ENCODE results near the gene LCAT.

Gene LCAT

GRCh38 chr16:67945392-67945933 is 1.5 kb upstream of the LCAT start:
- Histone ChIP-seq H3K36me3 (peaks cover 7% of the 10 kb centered on the region), H3K27ac (no peak overlapping the region), H3K27me3 (ENCODE audit: insufficient read depth, low read depth, severe bottlenecking) (no peaks in the 10 kb centered on the region), H3K9me3 (ENCODE audit: severe bottlenecking) (no peaks in the 10 kb centered on the region), H3K4me3 (ENCODE audit: low read depth, low read length) (no peak overlapping the region)
- no peak for DNase-seq
- no peak for TF ChIP-seq CTCF (IDR thresholded peaks at IDR 0.05; ENCODE audit: low read depth, low read length)

GRCh38 chr16:67944690-67945391 is 921 bp upstream of the LCAT start:
- no peak for DNase-seq
- no peaks in the 10 kb centered on the region for H3K27me3 ChIP-seq (ENCODE audit: insufficient read depth, low read depth, severe bottlenecking)
- H3K9me3 ChIP-seq (ENCODE audit: severe bottlenecking), result no peaks in the 10 kb centered on the region
- H3K27ac ChIP-seq, result no peak overlapping the region
- peaks cover 7% of the 10 kb centered on the region for H3K36me3 ChIP-seq
- no peak overlapping the region for H3K4me3 ChIP-seq (ENCODE audit: low read depth, low read length)
- TF ChIP-seq CTCF (IDR thresholded peaks at IDR 0.05; ENCODE audit: low read depth, low read length), result no peak

GRCh38 chr16:67943256-67943618 is 683 bp downstream of the LCAT start:
- no peak for TF ChIP-seq CTCF (IDR thresholded peaks at IDR 0.05; ENCODE audit: low read depth, low read length)
- Histone ChIP-seq H3K36me3 (peaks cover 7% of the 10 kb centered on the region), H3K9me3 (ENCODE audit: severe bottlenecking) (no peaks in the 10 kb centered on the region), H3K27me3 (ENCODE audit: insufficient read depth, low read depth, severe bottlenecking) (no peaks in the 10 kb centered on the region), H3K4me3 (ENCODE audit: low read depth, low read length) (no peak overlapping the region), H3K27ac (no peak overlapping the region)
- no peak for DNase-seq

- peaks cover 7% of the 10 kb centered on the region for H3K36me3 ChIP-seq
- no peaks in the 10 kb centered on the region for H3K9me3 ChIP-seq (ENCODE audit: severe bottlenecking)
- H3K27ac ChIP-seq, result no peak overlapping the region
- DNase-seq, result no peak
- no peak for TF ChIP-seq CTCF (IDR thresholded peaks at IDR 0.05; ENCODE audit: low read depth, low read length)
- H3K27me3 ChIP-seq (ENCODE audit: insufficient read depth, low read depth, severe bottlenecking), result no peaks in the 10 kb centered on the region
- no peak overlapping the region for H3K4me3 ChIP-seq (ENCODE audit: low read depth, low read length)
Measured at GRCh38 chr16:67942510-67943255, 1.2 kb downstream of the LCAT start.

GRCh38 chr16:67942200-67942509 is 1.8 kb downstream of the LCAT start:
- Histone ChIP-seq H3K9me3 (ENCODE audit: severe bottlenecking) (no peaks in the 10 kb centered on the region), H3K27me3 (ENCODE audit: insufficient read depth, low read depth, severe bottlenecking) (no peaks in the 10 kb centered on the region), H3K36me3 (peaks cover 7% of the 10 kb centered on the region), H3K4me3 (ENCODE audit: low read depth, low read length) (no peak overlapping the region), H3K27ac (no peak overlapping the region)
- TF ChIP-seq CTCF (IDR thresholded peaks at IDR 0.05; ENCODE audit: low read depth, low read length), result peak; percentile 94
- peak; percentile 58 for DNase-seq
